ENCODE measurements around the gene FOXL1. TPM values are rescaled to one million over a fixed set of nuclear protein-coding genes. Genes with fewer than 3 reads are reported as not detected.

FOXL1 gene
- total and polyA plus RNA-seq, 9 of the 15 experiments (the other 6 are each of a cell fraction or from before 2014, with no cell fraction given), result not detected

DNA sequence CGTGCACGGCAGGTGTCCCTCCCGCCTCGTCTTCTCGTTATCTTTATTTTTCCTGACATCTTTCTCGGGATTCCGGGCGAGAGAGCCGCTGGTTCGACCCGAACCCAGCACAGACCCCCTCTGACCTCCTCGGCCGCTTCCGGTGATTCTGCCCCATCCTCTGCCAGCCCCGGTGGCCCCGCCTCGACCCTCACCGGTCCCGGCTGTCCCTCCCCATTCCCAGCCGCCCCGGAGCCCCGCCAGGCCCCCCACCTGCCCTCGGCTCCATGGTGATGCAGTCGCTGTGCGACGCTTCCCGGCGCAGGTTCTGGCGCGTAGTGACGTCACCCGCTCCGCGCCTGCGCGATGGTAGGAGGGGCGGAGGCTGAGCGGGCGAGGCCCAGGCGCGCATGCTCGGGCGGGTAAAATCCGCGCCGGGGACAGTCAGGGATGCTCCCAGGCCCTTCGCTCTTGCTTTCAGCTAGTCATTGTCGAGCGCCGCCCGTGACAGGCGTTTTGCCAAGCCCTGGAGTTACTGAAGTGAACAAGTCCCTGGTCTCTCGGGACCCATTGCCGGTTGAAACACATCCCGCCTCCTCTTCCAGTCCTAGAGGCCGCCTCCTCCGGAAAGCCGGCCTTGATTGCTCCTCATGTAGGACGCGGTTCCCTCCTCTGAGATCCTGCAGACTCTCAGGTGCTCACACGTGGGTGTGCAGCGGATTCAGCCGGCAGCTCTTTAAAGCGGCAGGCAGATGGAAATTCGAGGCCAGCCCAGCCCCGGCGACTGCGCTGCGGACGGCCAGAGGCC lies 23.2 kb upstream of the FOXL1 start, which contains the start of gene MTHFSD (continued):
- TF ChIP-seq, protein P1, sequence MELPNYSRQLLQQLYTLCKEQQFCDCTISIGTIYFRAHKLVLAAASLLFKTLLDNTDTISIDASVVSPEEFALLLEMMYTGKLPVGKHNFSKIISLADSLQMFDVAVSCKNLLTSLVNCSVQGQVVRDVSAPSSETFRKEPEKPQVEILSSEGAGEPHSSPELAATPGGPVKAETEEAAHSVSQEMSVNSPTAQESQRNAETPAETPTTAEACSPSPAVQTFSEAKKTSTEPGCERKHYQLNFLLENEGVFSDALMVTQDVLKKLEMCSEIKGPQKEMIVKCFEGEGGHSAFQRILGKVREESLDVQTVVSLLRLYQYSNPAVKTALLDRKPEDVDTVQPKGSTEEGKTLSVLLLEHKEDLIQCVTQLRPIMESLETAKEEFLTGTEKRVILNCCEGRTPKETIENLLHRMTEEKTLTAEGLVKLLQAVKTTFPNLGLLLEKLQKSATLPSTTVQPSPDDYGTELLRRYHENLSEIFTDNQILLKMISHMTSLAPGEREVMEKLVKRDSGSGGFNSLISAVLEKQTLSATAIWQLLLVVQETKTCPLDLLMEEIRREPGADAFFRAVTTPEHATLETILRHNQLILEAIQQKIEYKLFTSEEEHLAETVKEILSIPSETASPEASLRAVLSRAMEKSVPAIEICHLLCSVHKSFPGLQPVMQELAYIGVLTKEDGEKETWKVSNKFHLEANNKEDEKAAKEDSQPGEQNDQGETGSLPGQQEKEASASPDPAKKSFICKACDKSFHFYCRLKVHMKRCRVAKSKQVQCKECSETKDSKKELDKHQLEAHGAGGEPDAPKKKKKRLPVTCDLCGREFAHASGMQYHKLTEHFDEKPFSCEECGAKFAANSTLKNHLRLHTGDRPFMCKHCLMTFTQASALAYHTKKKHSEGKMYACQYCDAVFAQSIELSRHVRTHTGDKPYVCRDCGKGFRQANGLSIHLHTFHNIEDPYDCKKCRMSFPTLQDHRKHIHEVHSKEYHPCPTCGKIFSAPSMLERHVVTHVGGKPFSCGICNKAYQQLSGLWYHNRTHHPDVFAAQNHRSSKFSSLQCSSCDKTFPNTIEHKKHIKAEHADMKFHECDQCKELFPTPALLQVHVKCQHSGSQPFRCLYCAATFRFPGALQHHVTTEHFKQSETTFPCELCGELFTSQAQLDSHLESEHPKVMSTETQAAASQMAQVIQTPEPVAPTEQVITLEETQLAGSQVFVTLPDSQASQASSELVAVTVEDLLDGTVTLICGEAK (IDR thresholded peaks at IDR 0.05), result no peak; the same call in 1 of the 2 replicates
- TF ChIP-seq, protein P1 (CRISPR knock-in tag; IDR thresholded peaks at IDR 0.05), result no peak
- TF ChIP-seq, protein P2, sequence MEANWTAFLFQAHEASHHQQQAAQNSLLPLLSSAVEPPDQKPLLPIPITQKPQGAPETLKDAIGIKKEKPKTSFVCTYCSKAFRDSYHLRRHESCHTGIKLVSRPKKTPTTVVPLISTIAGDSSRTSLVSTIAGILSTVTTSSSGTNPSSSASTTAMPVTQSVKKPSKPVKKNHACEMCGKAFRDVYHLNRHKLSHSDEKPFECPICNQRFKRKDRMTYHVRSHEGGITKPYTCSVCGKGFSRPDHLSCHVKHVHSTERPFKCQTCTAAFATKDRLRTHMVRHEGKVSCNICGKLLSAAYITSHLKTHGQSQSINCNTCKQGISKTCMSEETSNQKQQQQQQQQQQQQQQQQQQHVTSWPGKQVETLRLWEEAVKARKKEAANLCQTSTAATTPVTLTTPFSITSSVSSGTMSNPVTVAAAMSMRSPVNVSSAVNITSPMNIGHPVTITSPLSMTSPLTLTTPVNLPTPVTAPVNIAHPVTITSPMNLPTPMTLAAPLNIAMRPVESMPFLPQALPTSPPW (CRISPR knock-in tag; IDR thresholded peaks at IDR 0.05), result peak; percentile 88
- TF ChIP-seq ZBTB7A (IDR thresholded peaks at IDR 0.05; ENCODE audit: borderline replicate concordance, control insufficient read depth, low read depth, low read length) (peak; percentile 26; the same call in 1 of the 2 replicates), EP400 (IDR thresholded peaks at IDR 0.05) (peak; percentile 71), NUFIP1 (IDR thresholded peaks at IDR 0.05; ENCODE audit: partially characterized antibody) (no peak), ZNF717 (CRISPR knock-in tag; IDR thresholded peaks at IDR 0.05) (no peak), KLF10 (CRISPR knock-in tag; IDR thresholded peaks at IDR 0.05) (no peak), ZNF695 (CRISPR knock-in tag; IDR thresholded peaks at IDR 0.05) (no peak), TBP (optimal IDR thresholded peaks at IDR 0.05; ENCODE audit: low read depth, low read length) (peak; percentile 56)
- TF ChIP-seq, protein P3, sequence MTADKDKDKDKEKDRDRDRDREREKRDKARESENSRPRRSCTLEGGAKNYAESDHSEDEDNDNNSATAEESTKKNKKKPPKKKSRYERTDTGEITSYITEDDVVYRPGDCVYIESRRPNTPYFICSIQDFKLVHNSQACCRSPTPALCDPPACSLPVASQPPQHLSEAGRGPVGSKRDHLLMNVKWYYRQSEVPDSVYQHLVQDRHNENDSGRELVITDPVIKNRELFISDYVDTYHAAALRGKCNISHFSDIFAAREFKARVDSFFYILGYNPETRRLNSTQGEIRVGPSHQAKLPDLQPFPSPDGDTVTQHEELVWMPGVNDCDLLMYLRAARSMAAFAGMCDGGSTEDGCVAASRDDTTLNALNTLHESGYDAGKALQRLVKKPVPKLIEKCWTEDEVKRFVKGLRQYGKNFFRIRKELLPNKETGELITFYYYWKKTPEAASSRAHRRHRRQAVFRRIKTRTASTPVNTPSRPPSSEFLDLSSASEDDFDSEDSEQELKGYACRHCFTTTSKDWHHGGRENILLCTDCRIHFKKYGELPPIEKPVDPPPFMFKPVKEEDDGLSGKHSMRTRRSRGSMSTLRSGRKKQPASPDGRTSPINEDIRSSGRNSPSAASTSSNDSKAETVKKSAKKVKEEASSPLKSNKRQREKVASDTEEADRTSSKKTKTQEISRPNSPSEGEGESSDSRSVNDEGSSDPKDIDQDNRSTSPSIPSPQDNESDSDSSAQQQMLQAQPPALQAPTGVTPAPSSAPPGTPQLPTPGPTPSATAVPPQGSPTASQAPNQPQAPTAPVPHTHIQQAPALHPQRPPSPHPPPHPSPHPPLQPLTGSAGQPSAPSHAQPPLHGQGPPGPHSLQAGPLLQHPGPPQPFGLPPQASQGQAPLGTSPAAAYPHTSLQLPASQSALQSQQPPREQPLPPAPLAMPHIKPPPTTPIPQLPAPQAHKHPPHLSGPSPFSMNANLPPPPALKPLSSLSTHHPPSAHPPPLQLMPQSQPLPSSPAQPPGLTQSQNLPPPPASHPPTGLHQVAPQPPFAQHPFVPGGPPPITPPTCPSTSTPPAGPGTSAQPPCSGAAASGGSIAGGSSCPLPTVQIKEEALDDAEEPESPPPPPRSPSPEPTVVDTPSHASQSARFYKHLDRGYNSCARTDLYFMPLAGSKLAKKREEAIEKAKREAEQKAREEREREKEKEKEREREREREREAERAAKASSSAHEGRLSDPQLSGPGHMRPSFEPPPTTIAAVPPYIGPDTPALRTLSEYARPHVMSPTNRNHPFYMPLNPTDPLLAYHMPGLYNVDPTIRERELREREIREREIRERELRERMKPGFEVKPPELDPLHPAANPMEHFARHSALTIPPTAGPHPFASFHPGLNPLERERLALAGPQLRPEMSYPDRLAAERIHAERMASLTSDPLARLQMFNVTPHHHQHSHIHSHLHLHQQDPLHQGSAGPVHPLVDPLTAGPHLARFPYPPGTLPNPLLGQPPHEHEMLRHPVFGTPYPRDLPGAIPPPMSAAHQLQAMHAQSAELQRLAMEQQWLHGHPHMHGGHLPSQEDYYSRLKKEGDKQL (CRISPR knock-in tag; IDR thresholded peaks at IDR 0.05; ENCODE audit: borderline replicate concordance), result no peak

All from K562 (cell line).